ENCODE results near the gene KRTAP25-1. TPM values are rescaled to one million over a fixed set of nuclear protein-coding genes. Genes with fewer than 3 reads are reported as not detected.

KRTAP25-1 gene
- total RNA-seq, 1 donor from 2014 or later: not detected

GRCh38 chr21:30268608-30269197 lies 20.6 kb downstream of the KRTAP25-1 start:
- peak; percentile 8 for DNase-seq (ENCODE audit: low read depth)
- FAIRE-seq: no peak
- peak; percentile 49 for TF ChIP-seq CTCF (IDR thresholded peaks at IDR 0.05; ENCODE audit: insufficient read depth, low read length, severe bottlenecking)
- no peaks in the 10 kb centered on the region for H3K27me3 ChIP-seq (ENCODE audit: control insufficient read depth, insufficient read depth, low read length)
- no peak overlapping the region for H3K4me3 ChIP-seq (ENCODE audit: low read depth, low read length)
- H3K36me3 ChIP-seq (ENCODE audit: control insufficient read depth, insufficient read depth, low read length): no peaks in the 10 kb centered on the region

- peak; percentile 67 for DNase-seq (ENCODE audit: low read depth)
- TF ChIP-seq CTCF (IDR thresholded peaks at IDR 0.05; ENCODE audit: insufficient read depth, low read length, severe bottlenecking): peak; percentile 62
These were observed 31.5 kb downstream of the KRTAP25-1 start for GRCh38 chr21:30257773-30258172.

GRCh38 chr21:30256100-30256499 lies 33.2 kb downstream of the KRTAP25-1 start:
- no peak overlapping the region for H3K4me3 ChIP-seq (ENCODE audit: low read depth, low read length)
- no peak for FAIRE-seq
- H3K27me3 ChIP-seq (ENCODE audit: control insufficient read depth, insufficient read depth, low read length): no peaks in the 10 kb centered on the region
- peak; percentile 59 for DNase-seq (ENCODE audit: low read depth)
- no peak for TF ChIP-seq CTCF (IDR thresholded peaks at IDR 0.05; ENCODE audit: insufficient read depth, low read length, severe bottlenecking)
- no peaks in the 10 kb centered on the region for H3K36me3 ChIP-seq (ENCODE audit: control insufficient read depth, insufficient read depth, low read length)

More at GRCh38 chr21:30257773-30258172, 31.5 kb downstream of the KRTAP25-1 start:
- Histone ChIP-seq H3K36me3 (ENCODE audit: control insufficient read depth, insufficient read depth, low read length) (no peaks in the 10 kb centered on the region), H3K27me3 (ENCODE audit: control insufficient read depth, insufficient read depth, low read length) (no peaks in the 10 kb centered on the region), H3K4me3 (ENCODE audit: low read depth, low read length) (no peak overlapping the region)
- no peak for FAIRE-seq

GRCh38 chr21:30255679-30256078 lies 33.6 kb downstream of the KRTAP25-1 start:
- DNase-seq (ENCODE audit: low read depth): no peak
- TF ChIP-seq CTCF (IDR thresholded peaks at IDR 0.05; ENCODE audit: insufficient read depth, low read length, severe bottlenecking): no peak
- Histone ChIP-seq H3K27me3 (ENCODE audit: control insufficient read depth, insufficient read depth, low read length) (no peaks in the 10 kb centered on the region), H3K36me3 (ENCODE audit: control insufficient read depth, insufficient read depth, low read length) (no peaks in the 10 kb centered on the region), H3K4me3 (ENCODE audit: low read depth, low read length) (no peak overlapping the region)
- FAIRE-seq: no peak

- TF ChIP-seq CTCF (IDR thresholded peaks at IDR 0.05; ENCODE audit: insufficient read depth, low read length, severe bottlenecking): no peak
- DNase-seq (ENCODE audit: low read depth) (peak; percentile 82), FAIRE-seq (no peak)
- Histone ChIP-seq H3K27me3 (ENCODE audit: control insufficient read depth, insufficient read depth, low read length) (no peaks in the 10 kb centered on the region), H3K4me3 (ENCODE audit: low read depth, low read length) (no peak overlapping the region), H3K36me3 (ENCODE audit: control insufficient read depth, insufficient read depth, low read length) (no peaks in the 10 kb centered on the region)
These were observed 37.5 kb downstream of the KRTAP25-1 start for GRCh38 chr21:30251781-30252180.

GRCh38 chr21:30249936-30250335 lies 39.4 kb downstream of the KRTAP25-1 start:
- FAIRE-seq: no peak
- H3K36me3 ChIP-seq (ENCODE audit: control insufficient read depth, insufficient read depth, low read length): no peaks in the 10 kb centered on the region
- H3K27me3 ChIP-seq (ENCODE audit: control insufficient read depth, insufficient read depth, low read length): no peaks in the 10 kb centered on the region
- H3K4me3 ChIP-seq (ENCODE audit: low read depth, low read length): no peak overlapping the region
- TF ChIP-seq CTCF (IDR thresholded peaks at IDR 0.05; ENCODE audit: insufficient read depth, low read length, severe bottlenecking): no peak
- DNase-seq (ENCODE audit: low read depth): no peak
